ENCODE results near the gene AAK1.

DNA sequence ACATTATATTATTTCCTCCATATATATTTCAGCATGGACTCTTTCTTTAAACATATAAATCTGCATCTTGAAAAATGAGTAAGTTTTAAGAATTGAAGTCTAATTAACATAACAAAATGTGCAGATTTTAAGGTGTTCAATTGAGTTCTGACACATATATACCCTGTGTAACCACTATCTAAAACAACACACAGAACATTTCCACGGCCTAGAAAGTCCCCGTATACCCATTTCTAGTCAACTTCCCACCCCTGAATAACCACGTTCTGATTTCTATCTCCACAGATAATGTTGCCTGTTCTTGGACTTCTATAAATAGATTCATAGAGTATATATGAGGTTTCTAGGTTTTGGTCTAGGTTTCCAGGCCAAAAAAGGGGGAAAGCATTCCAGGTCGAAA is 87.5 kb downstream of the AAK1 start:
- TF ChIP-seq, protein P1, sequence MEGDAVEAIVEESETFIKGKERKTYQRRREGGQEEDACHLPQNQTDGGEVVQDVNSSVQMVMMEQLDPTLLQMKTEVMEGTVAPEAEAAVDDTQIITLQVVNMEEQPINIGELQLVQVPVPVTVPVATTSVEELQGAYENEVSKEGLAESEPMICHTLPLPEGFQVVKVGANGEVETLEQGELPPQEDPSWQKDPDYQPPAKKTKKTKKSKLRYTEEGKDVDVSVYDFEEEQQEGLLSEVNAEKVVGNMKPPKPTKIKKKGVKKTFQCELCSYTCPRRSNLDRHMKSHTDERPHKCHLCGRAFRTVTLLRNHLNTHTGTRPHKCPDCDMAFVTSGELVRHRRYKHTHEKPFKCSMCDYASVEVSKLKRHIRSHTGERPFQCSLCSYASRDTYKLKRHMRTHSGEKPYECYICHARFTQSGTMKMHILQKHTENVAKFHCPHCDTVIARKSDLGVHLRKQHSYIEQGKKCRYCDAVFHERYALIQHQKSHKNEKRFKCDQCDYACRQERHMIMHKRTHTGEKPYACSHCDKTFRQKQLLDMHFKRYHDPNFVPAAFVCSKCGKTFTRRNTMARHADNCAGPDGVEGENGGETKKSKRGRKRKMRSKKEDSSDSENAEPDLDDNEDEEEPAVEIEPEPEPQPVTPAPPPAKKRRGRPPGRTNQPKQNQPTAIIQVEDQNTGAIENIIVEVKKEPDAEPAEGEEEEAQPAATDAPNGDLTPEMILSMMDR (IDR thresholded peaks at IDR 0.05) = no peak
- TF ChIP-seq POLR2A (IDR thresholded peaks at IDR 0.05) = no peak

All from lower leg skin (tissue), 3 donors.